ENCODE data around the gene SYF2.
"Not testable (repeated sequence)": the region's sequence is repeated elsewhere in the genome, so short reads cannot be mapped to it uniquely, and the experiment has no call there.

The SYF2 gene

DNA sequence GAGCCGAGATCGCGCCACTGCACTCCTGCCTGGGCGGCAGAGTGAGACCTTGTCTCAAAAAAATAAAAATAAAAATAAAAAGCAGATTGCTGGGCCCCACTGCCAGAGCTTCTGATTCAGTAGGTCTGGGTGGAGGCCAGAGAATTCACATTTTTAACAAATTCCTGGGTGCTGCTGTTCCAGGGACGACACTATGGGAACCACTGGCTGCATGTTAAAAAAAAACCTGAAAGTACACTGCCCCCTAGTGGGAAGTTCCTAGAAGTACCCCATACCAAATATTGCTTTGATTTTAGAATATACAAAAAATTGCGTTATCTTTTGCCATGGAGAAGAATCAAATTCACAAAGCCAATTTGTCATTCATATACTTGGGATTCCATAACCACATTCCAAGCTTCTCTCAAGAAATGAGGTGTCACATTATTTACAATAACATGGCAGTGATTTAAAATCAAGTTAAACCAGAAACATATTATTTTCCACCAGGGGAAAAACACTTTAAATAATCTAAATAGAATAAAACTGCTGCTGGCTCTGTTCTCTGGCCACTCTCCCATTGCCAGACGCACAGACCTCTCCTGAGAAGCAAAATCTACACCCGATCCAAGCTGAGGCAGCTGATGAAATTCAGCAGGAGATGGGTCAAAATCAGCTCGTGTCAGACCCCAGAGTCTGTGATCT lies 27.4 kb downstream of the SYF2 start:
- DNase-seq = peak; percentile 68

- no peak for DNase-seq
These were observed 31.3 kb downstream of the SYF2 start for GRCh38 chr1:25201006-25201405.

GRCh38 chr1:25199819-25200620 lies 32.3 kb downstream of the SYF2 start:
- DNase-seq = no peak

DNA sequence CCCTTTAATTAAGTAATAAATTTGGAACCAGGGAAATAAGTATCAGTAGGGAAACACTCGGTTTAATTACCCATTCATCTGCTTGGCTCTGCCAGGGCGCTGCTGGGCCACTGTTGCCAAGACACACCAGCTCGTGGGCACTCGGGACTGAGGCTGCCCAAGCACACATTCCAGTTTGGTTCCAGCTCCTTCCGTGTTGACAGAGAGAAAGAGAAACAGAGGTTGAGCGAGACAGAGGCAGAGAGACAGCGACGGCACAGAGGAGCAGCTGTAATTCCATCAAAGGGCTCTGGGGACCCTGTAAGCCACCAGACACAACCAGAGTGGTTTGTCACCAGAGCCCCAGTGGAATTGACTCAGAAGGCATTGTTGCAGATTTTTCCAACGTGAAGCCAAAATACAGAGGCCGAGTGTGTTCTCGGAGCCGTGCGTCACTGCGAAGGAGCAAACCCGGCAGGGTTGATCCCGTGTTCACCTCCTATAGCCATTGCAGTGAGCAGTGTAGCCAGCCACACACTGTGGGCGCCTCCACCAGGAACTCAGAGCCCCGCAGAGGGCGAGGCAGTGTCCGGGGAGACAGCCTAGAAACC lies 33.5 kb downstream of the SYF2 start:
- peak; percentile 58 for DNase-seq

- DNase-seq = peak; percentile 46
These were observed 34.2 kb downstream of the SYF2 start for GRCh38 chr1:25197982-25198662.

DNA sequence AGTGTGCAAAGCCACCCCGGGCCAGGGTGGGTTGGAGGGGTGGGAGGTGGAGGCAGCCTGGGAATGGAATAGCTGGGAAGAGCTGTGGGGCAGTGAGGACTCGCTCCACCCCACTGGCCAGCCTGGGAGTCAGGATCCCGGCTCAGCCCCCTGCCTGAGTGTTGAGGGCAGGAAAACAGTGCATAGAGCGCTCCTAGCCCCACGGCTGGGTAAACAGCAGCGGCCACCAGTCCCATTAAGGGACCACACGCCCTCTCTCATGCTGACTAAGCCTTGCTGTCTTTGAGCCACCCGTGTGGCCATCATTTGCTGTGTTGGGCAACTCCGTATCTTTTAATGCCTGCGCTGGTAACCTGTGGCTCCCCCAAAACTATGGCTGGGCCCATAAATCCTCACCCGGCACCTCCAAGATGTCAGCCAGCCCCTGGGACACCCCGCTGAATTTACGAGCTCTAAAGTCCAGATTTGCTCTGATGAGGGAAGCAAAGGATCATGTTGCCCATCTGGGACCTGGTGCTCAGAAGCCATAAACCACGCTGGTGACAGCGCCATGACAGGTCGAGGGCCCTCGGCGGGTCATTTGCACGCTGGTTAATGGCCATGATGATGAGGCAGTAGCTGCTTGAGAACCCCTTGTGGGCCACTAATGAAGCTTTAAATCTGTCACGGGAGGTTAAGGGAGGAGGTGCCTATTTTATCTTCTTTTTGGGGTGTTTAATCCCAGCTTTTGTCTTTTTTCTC lies 34.9 kb downstream of the SYF2 start:
- DNase-seq = peak; percentile 49

GRCh38 chr1:25196830-25197229 lies 35.5 kb downstream of the SYF2 start:
- no peak for DNase-seq

DNA sequence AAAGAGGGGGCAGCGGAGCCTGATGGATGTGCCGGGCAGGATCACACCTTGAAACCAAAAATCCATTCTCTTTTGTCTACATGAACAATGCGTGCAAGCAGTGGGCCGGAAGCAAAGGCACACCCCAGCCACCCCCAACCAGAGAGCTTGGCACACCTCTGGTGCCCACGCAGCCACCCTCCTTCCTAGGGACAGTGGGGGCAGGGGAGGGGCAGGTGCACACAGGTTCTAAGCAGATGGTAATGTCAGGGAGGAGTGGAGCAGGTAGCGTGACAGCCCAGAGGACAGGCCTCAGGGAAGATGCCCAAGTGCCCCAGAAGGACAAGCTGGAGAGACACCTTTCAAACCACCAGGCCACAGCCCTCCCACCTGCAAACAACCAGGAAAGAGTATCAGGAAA lies 36.5 kb downstream of the SYF2 start:
- no peak for DNase-seq

- no peak for DNase-seq
These were observed 37.7 kb downstream of the SYF2 start for GRCh38 chr1:25194572-25195020.

- no peak for DNase-seq
These were observed 38.2 kb downstream of the SYF2 start for GRCh38 chr1:25194054-25194453.

GRCh38 chr1:25193229-25193628 lies 39.1 kb downstream of the SYF2 start:
- no peak for DNase-seq

DNA sequence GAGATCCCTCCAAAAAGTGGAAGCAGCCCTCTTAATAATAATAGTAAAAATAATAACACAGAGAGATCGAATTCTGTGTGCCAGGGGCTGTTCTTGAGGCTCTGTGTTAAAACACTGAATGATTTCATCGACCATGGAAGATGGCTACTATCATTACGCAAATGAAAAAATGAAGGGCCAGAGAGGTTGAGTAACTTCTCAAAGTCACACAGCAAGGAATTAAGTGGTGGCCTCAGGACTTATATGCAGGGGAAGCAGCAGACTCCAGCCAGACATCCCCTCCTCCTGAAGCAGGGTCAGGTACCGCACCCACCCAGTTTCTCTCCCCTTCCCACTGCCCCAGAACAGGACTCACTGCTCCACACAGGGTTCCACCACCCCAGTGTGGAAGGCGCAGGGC lies 40.1 kb downstream of the SYF2 start:
- no peak for DNase-seq

- no peak for DNase-seq
These were observed 42.0 kb downstream of the SYF2 start for GRCh38 chr1:25190260-25190659.

- not testable (repeated sequence) for DNase-seq
These were observed 44.4 kb downstream of the SYF2 start for GRCh38 chr1:25187904-25188303.

GRCh38 chr1:25187077-25187476 lies 45.2 kb downstream of the SYF2 start:
- DNase-seq = no peak

DNA sequence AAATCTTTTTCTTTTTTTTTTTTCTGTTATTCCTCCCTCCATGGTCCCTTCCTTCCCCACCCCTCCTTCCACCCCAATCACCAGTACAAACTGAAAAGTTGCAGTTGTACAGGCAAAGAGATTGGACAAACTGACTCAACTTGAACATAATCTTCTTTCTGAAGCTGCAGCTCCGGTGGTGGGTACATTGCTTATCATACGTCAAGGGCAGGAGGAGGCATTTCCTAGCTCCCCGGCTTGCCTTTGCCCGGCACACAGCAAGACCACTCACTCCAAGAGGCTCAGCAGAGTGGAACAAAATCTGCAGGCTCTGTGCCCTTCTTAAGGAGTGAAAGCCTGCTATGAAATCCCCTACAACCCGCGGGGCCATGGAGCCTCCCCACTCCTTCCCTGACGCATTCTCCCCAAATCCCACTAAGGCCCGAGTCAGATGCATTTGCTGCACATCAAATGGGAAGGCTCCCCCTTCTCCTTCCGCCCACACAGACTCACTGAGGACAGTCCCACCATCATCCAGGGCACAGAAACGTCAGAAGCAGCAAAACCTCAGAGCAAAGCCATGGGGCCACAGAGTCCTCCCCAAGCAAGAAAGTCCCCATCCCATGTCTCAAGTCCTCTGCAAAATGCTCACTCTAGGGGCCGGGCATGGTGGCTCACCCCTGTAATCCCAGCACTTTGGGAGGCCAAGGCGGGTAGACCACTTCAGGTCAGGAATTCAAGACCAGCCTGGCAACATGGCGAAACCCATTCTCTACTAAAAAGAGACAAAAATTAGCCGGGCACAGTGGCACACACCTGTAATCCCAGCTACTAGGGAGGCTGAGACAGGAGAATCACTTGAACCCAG lies 45.9 kb downstream of the SYF2 start:
- no peak for DNase-seq

- DNase-seq = no peak
These were observed 46.7 kb downstream of the SYF2 start for GRCh38 chr1:25185409-25186160.

DNA sequence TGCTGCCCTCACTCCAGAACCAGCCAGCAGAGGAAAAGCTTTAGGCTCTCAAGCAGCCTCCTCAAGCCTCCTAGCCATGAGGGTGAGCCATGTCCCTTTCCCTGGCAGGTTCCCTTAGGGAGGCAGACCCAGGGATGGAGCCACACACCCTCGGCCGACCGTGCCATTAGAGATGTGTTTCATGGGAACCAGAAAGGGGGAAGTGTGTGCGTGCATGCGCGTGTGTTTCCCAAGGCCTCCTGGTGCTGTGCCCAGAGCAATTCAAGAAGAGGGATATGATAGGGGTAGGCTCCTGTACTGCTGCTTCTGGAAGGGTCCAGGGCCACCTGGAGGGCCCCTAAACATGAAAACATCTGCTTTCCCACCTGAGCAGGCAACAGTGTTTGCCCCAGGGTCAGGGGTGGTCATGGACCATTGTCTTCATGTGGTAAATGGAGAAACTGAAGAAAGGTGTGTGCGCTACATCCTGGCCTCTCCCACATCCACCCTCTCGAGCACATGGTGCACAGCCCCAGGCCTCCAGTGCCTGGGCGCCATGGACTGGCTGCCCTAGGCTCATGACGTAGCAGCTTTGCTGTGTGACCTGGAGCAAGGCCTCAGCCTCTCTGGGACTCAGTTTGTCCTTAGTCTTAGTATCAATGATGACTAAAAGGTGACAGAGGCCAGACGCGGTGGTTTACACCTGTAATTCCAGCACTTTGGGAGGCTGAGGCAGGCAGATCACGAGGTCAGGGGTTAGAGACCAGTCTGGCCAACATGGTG lies 48.1 kb downstream of the SYF2 start:
- DNase-seq = no peak

DNA sequence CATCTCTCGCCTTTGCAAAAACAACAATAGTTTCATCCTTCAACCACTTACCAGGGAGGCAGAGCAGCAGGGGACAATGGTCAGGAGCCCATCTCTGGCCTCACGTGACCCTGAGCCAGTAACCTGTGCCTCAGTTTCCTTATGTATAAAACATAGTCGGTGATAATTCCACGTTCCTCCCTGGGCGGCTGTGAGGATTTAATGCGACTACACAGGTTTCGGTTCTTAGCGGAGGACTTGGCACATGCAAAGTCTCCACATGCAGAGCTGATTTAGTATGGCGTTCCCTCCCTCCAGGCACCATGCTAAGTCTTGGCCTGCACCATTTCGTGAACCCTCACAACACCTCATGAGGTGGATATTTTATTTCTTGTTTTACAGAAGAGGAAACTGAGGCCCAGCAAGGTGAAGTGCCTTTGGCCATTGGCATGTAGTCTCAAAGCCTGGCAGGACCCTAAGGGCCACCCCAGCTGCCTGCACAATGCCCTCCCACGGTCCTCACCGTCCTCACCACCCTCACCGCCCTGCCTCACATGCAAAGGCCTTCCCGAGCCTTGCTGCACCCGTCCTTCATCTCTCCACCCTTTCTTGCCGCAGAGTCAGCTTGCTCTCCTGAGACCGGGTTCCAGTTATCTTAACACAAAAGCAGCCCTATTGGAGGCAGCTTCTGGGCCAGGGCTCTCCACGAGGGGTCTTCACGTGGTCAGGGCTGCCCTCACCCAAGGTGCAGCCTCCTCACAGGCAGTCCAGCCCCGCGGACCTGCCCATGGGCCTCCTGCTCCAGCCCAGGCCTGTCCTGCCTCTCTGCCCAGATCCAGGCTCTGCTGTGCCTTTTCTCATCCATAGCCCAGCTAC lies 48.9 kb downstream of the SYF2 start:
- DNase-seq = no peak

All from retina (tissue), 1 donor.